RWPE1 (cell line): ENCODE results near the gene SNRPB.

Experiments
- CTCF ChIA-PET: fragments of 350-600 bp; sonication (Branson Sonifier 250); formaldehyde crosslinking; extraction: SDS; loops from one replicate; lab custom pipeline; 2021; lab: Yijun Ruan, JAX
- POLR2A ChIA-PET: fragments of 400-600 bp; formaldehyde crosslinking; extraction: SDS; loops from one replicate; lab custom pipeline; 2020; ENCODE audit warnings: antibody characterized with exemption; ENCODE audit not compliant: low non-redundant PET; lab: Yijun Ruan, JAX
- DNase-seq: peaks from one replicate; pipeline ENCODE4 v3.0.0; 2012; ENCODE audit warnings: low spot score
- H3K27ac ChIP-seq: fragments of 450-650 bp; 2 replicates; pipeline ENCODE4 v1.5.1; 2017
- TF ChIP-seq, protein P1 (sequence below): fragments of 450-650 bp; conservative IDR thresholded peaks from 2 replicates; pipeline ENCODE4 v1.5.1; 2017; ENCODE audit warnings: low read depth, mild to moderate bottlenecking

The SNRPB gene

DNA sequence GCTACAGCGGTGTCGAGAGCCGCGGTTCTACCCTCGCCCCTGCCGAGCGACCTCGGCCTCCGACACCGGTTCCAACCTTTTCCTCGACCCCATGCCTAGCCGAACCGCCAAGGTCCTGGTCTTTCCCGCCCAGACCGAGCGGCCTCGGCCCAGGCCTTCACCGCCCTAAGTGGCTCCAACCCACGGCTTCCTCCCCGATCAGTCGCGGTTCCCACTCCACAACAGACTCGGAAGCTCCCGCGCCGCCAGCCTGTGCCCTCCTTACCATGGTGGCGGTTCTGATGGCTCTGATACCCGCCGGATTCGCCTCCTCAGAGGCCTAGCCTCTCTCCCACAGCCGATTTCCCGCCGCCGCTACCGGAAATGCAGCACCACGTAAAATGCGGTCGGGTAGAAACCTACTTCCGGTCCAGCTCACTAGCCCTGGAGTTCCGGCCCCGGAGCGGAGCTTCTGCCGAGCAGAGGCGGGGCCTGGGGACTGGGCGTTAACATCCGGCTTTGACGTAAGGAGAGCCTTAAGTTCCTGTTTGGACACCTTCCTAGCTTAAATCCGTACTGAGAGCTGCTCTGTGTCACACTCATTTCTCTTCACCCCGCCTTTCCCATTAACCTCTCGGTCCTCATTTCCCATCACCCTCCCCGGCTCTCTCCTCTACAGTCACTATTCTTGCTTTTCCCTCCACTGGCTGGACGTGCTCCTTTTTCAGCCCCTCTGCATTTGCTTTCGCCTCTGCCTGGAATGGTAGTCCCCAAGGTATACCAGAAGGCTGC is at the start of gene SNRPB:
Gene SNRPB (minus strand): TSS at position 367 of the 771 bp plus-strand sequence. CDS start 99 bp downstream, at position 268.
- CTCF ChIA-PET, result interaction anchor here (0.8 to 1.4 kb wide), 2 partner anchors 18 to 264 kb away, joined by 4 to 6 read pairs; no protein-coding TSS in a partner anchor
- peak within 1 kb of the TSS; percentile 91 for H3K27ac ChIP-seq
- POLR2A ChIA-PET, result interaction anchor here (0.6 kb wide), 1 partner anchor 781 kb away, joined by 3 read pairs; no protein-coding TSS in a partner anchor
- DNase-seq, result peak; percentile 99
- TF ChIP-seq, protein P1, sequence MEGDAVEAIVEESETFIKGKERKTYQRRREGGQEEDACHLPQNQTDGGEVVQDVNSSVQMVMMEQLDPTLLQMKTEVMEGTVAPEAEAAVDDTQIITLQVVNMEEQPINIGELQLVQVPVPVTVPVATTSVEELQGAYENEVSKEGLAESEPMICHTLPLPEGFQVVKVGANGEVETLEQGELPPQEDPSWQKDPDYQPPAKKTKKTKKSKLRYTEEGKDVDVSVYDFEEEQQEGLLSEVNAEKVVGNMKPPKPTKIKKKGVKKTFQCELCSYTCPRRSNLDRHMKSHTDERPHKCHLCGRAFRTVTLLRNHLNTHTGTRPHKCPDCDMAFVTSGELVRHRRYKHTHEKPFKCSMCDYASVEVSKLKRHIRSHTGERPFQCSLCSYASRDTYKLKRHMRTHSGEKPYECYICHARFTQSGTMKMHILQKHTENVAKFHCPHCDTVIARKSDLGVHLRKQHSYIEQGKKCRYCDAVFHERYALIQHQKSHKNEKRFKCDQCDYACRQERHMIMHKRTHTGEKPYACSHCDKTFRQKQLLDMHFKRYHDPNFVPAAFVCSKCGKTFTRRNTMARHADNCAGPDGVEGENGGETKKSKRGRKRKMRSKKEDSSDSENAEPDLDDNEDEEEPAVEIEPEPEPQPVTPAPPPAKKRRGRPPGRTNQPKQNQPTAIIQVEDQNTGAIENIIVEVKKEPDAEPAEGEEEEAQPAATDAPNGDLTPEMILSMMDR, result no peak

DNA sequence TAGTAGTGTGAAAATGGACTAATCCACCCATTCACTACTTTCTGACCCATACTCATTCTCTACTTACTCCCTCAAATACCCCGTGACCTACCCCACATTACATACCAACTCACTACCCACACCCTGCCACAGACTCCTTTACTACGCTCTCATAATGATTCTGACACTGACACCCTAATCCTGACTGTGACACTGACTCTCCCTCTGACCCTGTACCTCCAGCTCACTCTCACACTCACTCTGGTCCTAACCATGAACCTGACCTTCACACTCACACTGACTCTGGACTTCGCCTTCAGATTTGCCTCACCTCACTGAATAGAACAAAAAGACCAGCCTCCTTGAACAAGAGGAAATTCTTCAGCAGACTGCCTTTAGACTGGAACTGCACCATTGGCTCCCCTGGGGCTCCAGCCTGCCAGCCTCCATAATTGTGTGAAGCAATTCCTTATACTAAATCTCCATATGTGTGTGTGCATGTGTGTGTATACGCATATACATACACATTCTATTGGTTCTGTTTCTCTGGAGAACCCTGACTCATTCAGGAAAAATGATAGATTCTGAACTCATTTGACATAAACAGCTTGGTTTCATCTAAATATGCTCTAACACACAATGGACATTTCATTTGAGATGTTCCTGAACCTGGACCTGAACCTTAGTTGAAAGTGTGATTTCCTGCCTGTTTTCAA is 48.7 kb upstream of the SNRPB start:
- ChIA-PET POLR2A (no interaction called here), CTCF (interaction anchor here (0.6 kb wide), 1 partner anchor 35 kb away, joined by 3 read pairs; no protein-coding TSS in a partner anchor)
- H3K27ac ChIP-seq, result no peak overlapping the region
- TF ChIP-seq, protein P1, result no peak
- no peak for DNase-seq

DNA sequence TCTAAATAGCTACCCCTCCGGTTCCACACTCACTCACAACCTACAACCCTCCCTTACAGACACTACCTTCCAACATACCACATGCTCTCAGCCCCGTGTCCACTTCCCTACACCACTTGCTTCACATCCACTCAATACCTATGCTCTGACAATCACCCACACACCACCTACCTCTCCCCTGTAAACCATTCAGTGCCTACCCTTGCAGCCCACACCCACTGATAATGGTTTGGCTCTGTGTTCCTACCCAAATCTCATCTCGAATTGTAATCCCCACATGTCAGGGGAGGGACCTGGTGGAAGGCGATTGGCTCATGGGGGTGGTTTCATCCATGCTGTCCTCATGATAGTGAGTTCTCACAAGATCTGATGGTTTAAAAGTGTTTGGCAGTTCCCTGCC is 48.0 kb upstream of the SNRPB start:
- ChIA-PET POLR2A (no interaction called here), CTCF (interaction anchor here (0.8 kb wide), 1 partner anchor 30 kb away, joined by 4 read pairs; no protein-coding TSS in a partner anchor)

DNA sequence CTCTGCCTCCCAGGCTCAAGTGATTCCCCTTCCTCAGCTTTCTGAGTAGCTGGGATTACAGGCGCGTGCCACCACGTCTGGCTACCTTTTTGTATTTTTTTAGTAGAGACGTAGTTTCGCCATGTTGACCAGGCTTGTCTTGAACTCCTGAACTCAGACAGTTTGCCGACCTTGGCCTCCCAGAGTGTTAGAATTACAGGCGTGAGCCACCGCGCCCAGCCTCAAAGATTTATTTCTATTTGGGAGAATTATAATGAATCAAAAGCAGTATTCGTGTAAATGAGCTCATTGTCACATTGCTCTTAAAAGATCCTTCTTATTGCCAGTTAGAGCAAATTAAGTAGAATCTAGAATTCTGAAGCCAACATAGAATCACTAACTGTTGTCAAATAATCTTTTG is 47.5 kb upstream of the SNRPB start:
- CTCF ChIA-PET, result interaction anchor here (0.8 kb wide), 1 partner anchor 29 kb away, joined by 4 read pairs; no protein-coding TSS in a partner anchor
- DNase-seq, result no peak
- no peak overlapping the region for H3K27ac ChIP-seq
- TF ChIP-seq, protein P1, result no peak
- POLR2A ChIA-PET, result no interaction called here

More for the DNA sequence above, 48.0 kb upstream of the SNRPB start:
- no peak overlapping the region for H3K27ac ChIP-seq
- TF ChIP-seq, protein P1, result no peak
- DNase-seq, result no peak

DNA sequence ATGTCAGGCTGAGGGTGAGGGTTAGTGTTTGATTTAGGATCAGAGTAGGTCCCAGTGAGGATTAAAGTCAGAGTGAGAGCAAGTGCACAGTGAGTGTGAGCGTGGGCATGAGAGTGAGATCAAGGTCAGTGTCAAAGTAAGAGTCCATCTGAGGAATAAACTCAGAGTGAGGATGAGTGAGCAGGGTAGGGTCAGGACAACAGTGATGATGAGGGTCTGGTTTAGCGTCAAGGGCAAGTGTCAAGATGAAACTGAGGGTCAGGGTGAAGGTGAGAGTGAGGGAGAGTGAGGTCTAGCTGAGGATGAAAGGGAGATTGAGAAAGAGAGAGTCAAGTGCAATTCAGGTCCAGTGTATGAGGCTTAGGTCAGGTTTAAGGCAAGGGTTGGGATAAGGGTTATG is 45.8 kb upstream of the SNRPB start:
- ChIA-PET CTCF (interaction anchor here (0.6 kb wide), 1 partner anchor 71 kb away, joined by 3 read pairs; no protein-coding TSS in a partner anchor), POLR2A (no interaction called here)
- H3K27ac ChIP-seq, result no peak overlapping the region
- TF ChIP-seq, protein P1, result no peak
- DNase-seq, result no peak

DNA sequence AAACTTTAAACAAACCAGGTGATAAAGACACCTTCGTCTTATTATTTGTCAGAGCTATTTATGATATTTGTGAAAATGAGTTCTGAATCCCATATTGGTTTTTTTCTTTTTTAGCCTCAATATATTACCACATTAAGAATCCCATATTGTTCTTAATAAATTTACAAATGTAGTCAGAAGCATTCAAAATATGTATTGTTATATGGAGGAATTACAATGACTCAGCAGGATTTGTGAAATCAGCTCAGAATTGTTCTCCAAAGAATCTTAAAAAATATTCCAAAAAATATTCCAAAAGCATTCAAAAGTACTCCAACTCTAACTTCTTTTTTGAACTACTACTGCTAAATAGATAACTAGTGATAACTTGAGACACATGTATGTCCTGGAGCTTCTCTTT is 44.6 kb upstream of the SNRPB start:
- DNase-seq, result no peak
- ChIA-PET POLR2A (no interaction called here), CTCF (interaction anchor here (1.2 kb wide), 1 partner anchor 9 kb away, joined by 6 read pairs; no protein-coding TSS in a partner anchor)
- TF ChIP-seq, protein P1, result no peak
- H3K27ac ChIP-seq, result no peak overlapping the region
